SU-DHL-6 (cell line): ENCODE measurements around the gene BRD3OS.
A peak's percentile ranks its signal among the peaks of the same experiment; 100 is the strongest.

Experiments used
- EZH2phosphoT487 ChIP-seq: fragments of 200-600 bp; sonication (generic), shearing (Covaris generic); conservative IDR thresholded peaks from 2 replicates; pipeline ENCODE4 v1.6.1; 2018; ENCODE audit warnings: mild to moderate bottlenecking, antibody characterized with exemption, low read length, moderate library complexity, mixed read lengths
- TF ChIP-seq, protein P1 (sequence below): fragments of 200-600 bp; sonication (generic); IDR thresholded peaks from one replicate; pipeline ENCODE4 v1.5.1; 2017; ENCODE audit warnings: antibody characterized with exemption, mild to moderate bottlenecking, low read length, moderate library complexity; ENCODE audit not compliant: insufficient read depth, poor library complexity, severe bottlenecking

DNA sequence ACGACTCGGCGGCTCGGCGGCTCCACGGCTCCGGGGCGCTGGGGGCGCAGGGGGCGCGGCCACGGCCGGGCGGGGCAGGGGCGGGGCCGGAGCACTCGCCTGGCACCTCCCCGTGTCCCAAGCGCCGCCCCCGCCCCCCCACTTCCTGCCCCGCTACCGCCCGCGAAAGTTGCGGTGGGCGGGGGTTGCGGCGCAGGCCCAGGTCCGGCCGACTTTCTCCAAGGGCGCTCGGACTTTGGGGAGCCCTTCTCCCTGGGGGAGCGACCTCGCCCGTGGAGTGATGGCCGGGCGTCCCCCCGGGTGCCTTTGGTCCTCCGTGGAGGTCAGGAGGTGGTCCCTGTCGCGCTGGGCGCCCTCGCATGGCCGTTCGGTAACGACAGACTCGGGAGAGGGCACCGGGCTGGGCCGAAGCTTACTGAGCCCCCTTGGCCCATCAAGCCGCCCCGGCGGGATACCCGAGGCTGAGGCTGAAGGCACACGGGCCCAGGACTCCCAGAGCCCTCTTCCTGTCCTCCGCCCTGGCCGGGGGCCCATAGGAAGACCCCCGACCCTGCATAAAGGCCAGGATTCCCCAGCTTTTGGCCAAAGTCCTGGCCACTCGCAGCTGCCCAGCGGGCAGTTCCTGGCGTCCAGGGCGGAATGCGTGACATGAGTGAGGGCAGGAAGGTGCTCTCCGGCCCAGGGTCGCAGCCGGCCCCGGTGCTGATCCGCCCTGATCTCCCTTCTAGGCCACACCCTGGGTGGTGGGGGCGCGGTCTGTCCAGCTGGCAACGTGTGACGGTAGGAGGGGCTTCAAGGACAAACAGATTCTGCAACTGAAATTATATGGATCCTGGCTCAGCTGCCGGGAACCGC, 32.3 kb upstream of the BRD3OS start:
- TF ChIP-seq, protein P1, sequence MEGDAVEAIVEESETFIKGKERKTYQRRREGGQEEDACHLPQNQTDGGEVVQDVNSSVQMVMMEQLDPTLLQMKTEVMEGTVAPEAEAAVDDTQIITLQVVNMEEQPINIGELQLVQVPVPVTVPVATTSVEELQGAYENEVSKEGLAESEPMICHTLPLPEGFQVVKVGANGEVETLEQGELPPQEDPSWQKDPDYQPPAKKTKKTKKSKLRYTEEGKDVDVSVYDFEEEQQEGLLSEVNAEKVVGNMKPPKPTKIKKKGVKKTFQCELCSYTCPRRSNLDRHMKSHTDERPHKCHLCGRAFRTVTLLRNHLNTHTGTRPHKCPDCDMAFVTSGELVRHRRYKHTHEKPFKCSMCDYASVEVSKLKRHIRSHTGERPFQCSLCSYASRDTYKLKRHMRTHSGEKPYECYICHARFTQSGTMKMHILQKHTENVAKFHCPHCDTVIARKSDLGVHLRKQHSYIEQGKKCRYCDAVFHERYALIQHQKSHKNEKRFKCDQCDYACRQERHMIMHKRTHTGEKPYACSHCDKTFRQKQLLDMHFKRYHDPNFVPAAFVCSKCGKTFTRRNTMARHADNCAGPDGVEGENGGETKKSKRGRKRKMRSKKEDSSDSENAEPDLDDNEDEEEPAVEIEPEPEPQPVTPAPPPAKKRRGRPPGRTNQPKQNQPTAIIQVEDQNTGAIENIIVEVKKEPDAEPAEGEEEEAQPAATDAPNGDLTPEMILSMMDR = peak; percentile 67
- no peak for TF ChIP-seq EZH2phosphoT487
